Nephron progenitor cell (in vitro differentiated cells): Measurements from ENCODE around the gene DSTYK.

Experiments used
- DNase-seq: peaks from one replicate; pipeline ENCODE4 v3.0.0; 2021
- H3K27ac Mint-ChIP-seq: 2 replicates; pipeline ENCODE4 v1.8.0; 2021; ENCODE audit warnings: mild to moderate bottlenecking, moderate library complexity, mixed read lengths
- H3K27me3 Mint-ChIP-seq: 2 replicates; pipeline ENCODE4 v1.8.0; 2021; ENCODE audit warnings: mild to moderate bottlenecking, low read depth, mixed read lengths; ENCODE audit not compliant: poor library complexity
- H3K36me3 Mint-ChIP-seq: 2 replicates; pipeline ENCODE4 v1.8.0; 2021; ENCODE audit warnings: low read depth, mixed read lengths
- H3K4me1 Mint-ChIP-seq: 2 replicates; pipeline ENCODE4 v1.8.0; 2021; ENCODE audit warnings: mixed read lengths
- H3K4me3 Mint-ChIP-seq: 2 replicates; pipeline ENCODE4 v1.8.0; 2021; ENCODE audit warnings: mild to moderate bottlenecking, moderate library complexity, mixed read lengths
- H3K9me3 Mint-ChIP-seq: 2 replicates; pipeline ENCODE4 v1.8.0; 2021; ENCODE audit warnings: mild to moderate bottlenecking, moderate library complexity, mixed read lengths
- CTCF ChIP-seq: fragments of 200-600 bp; sonication (generic); IDR thresholded peaks from 2 replicates; pipeline ENCODE4 v1.5.0; 2021; ENCODE audit warnings: antibody characterized with exemption

DSTYK gene

GRCh38 chr1:205211169-205211838 lies at the start of gene DSTYK:
TSS of gene DSTYK (minus strand) at chr1:205211702. CDS start at chr1:205211535, 167 bp downstream.
- Mint-ChIP-seq H3K4me3 (peak within 1 kb of the TSS; percentile 95), H3K27ac (peak within 1 kb of the TSS; percentile 99), H3K36me3 (no peaks in the 10 kb centered on the region), H3K27me3 (peaks cover 22% of the 10 kb centered on the region), H3K4me1 (peaks cover 26% of the 10 kb centered on the region), H3K9me3 (no peaks in the 10 kb centered on the region)
- TF ChIP-seq CTCF = no peak
- DNase-seq = peak; percentile 89

- no peak for TF ChIP-seq CTCF
- H3K4me1 Mint-ChIP-seq = peaks cover 30% of the 10 kb centered on the region
Observed at GRCh38 chr1:205259998-205260397, 48.5 kb upstream of the DSTYK start.

GRCh38 chr1:205259324-205259832 lies 47.9 kb upstream of the DSTYK start:
- Mint-ChIP-seq H3K4me1 (peaks cover 30% of the 10 kb centered on the region), H3K27ac (no peak overlapping the region), H3K9me3 (no peaks in the 10 kb centered on the region), H3K36me3 (no peaks in the 10 kb centered on the region), H3K4me3 (no peak overlapping the region), H3K27me3 (peaks cover 5% of the 10 kb centered on the region)
- TF ChIP-seq CTCF = no peak
- DNase-seq = no peak

More at GRCh38 chr1:205259998-205260397, 48.5 kb upstream of the DSTYK start:
- Mint-ChIP-seq H3K36me3 (no peaks in the 10 kb centered on the region), H3K27ac (no peak overlapping the region), H3K9me3 (no peaks in the 10 kb centered on the region), H3K4me3 (no peak overlapping the region), H3K27me3 (peaks cover 5% of the 10 kb centered on the region)
- no peak for DNase-seq

GRCh38 chr1:205258719-205259118 lies 47.2 kb upstream of the DSTYK start:
- Mint-ChIP-seq H3K36me3 (no peaks in the 10 kb centered on the region), H3K9me3 (no peaks in the 10 kb centered on the region), H3K27ac (no peak overlapping the region), H3K27me3 (peaks cover 5% of the 10 kb centered on the region), H3K4me1 (peaks cover 30% of the 10 kb centered on the region), H3K4me3 (no peak overlapping the region)
- DNase-seq = no peak
- no peak for TF ChIP-seq CTCF

- TF ChIP-seq CTCF = no peak
- H3K27ac Mint-ChIP-seq = no peak overlapping the region
- peaks cover 5% of the 10 kb centered on the region for H3K27me3 Mint-ChIP-seq
- no peaks in the 10 kb centered on the region for H3K36me3 Mint-ChIP-seq
- no peak overlapping the region for H3K4me3 Mint-ChIP-seq
- peaks cover 31% of the 10 kb centered on the region for H3K4me1 Mint-ChIP-seq
- no peak for DNase-seq
- H3K9me3 Mint-ChIP-seq = no peaks in the 10 kb centered on the region
Observed at GRCh38 chr1:205258261-205258691, 46.8 kb upstream of the DSTYK start.

- no peak for TF ChIP-seq CTCF
- Mint-ChIP-seq H3K27ac (peak overlapping the region; percentile 57), H3K9me3 (no peaks in the 10 kb centered on the region), H3K27me3 (peaks cover 5% of the 10 kb centered on the region), H3K4me1 (peaks cover 33% of the 10 kb centered on the region), H3K36me3 (no peaks in the 10 kb centered on the region), H3K4me3 (no peak overlapping the region)
- DNase-seq = no peak
Observed at GRCh38 chr1:205257735-205258134, 46.2 kb upstream of the DSTYK start.
